Measurements from ENCODE around the gene EXOSC7. TPM values are rescaled to one million over a fixed set of nuclear protein-coding genes. Genes with fewer than 3 reads are reported as not detected.
A peak's percentile ranks its signal among the peaks of the same experiment; 100 is the strongest.
"Not testable (repeated sequence)": the region's sequence is repeated elsewhere in the genome, so short reads cannot be mapped to it uniquely, and the experiment has no call there.

EXOSC7 gene
- 47.2 and 54.0 TPM in 2 replicates for total RNA-seq (2014; rRNA removed; shearing (Covaris generic))
- 66.5 and 117 TPM in 2 replicates for polyA plus RNA-seq (2014; cell fraction: nucleus; rRNA removed)

DNA sequence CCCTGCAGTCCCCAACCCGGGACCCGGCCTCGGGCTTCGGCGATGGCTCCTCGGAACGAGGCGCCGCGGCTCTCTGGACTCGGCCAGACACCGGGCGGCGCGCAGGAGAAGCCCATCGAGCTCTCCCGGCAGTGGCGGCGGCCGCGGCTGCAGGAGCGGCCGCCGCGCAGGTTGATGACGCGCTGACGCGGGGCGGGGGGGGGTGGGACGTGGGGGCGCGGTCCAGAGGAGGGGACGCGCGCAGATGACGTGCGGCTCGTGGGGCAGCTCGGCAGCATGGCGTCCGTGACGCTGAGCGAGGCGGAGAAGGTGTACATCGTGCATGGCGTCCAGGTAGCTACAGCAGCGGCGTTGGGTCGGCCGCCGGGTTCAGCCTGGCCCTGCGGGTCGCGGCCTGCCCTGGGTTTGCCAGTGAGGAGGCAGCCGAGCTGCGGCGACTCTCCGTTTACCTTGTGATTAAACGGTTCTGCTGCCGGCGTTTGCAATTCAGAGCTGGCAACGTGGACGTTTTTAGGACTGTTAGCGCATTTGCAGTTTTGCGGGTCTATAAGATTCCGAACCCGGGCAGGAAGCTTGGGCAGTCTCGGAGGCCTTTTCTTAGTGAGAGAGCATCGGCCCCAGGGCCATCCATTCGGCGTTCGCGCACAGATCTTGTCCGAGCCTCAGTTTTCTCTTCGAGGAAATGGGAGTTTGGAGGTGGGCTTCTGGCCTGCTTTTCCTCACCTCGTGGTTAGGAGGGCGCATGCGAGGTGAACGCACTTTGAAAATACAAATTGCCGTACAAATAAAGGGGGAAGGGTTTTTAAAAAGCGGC, at the start of gene EXOSC7, which contains the start of gene ZDHHC3:
EXOSC7 (plus strand) TSS at position 243 of the 814 bp plus-strand sequence; CDS start at position 277, 34 bp downstream.
ZDHHC3 (minus strand) TSS at position 173 of the 814 bp plus-strand sequence. CDS start 16,738 bp downstream, outside the sequence.
- peak; percentile 77 for DNase-seq (ENCODE audit: extremely low read depth, low read depth)

DNA sequence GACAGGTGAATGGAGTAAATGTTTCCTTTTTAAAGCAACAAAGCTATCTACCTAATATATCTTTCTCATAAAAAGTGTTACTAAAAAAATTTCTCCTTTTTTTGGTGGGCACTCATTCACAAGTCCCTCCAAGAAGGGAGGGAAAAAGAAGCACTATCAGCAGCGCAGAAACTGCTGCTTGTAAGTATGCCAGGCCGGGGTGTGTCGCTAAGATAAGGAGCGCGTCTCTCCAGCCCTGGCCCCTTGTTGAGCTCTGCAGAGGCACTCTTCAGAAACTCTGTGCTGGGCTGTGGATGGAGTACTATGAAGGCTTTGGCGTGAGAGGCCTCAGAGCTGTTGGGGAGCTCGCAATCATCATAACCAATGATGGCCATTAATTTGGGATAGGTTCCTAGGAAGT, 49.1 kb upstream of the EXOSC7 start:
- no peak for DNase-seq (ENCODE audit: extremely low read depth, low read depth)

- no peak for DNase-seq (ENCODE audit: extremely low read depth, low read depth)
Measured at GRCh38 chr3:44927371-44927770, 48.7 kb upstream of the EXOSC7 start.

DNA sequence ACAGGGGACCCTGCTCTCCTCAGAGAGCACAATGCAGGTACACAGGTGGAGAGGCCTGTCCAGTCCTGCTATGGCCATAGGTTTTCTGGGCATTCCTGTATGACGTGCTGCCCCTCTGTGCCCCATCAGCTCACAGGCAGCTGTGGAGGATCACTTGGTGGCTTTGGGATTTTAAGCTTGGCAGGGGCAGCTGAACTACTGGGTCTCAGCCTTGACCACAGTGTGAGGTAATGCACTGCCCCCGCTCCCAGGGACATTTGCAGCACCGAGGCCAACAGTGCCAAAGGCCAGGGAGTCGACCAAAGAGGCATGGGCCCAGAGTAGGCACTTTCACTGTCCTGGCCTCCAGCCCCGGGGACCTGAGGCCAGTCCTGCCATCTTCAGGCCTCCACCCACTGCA, 46.3 kb upstream of the EXOSC7 start:
- no peak for DNase-seq (ENCODE audit: extremely low read depth, low read depth)

GRCh38 chr3:44930911-44931310, 45.1 kb upstream of the EXOSC7 start:
- DNase-seq (ENCODE audit: extremely low read depth, low read depth), result no peak

DNA sequence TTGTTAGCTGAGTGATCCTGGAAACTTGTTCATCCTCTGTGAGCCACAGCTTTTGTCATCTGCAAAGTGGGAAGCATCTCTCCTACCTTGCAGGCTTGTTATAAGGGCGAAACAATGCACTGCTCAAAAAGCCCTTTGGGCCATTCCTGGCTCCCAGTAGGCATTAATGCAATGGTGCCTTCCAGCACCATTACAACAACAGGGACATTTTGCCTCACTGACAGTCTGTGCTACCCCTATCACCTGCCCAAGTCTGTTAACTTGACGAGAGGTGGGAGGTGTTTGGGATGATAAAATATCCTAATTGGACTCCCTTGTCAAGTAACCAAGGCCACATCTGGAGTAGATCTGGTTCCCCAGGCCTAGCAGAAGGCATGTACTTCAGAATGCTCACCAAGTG, 44.3 kb upstream of the EXOSC7 start:
- no peak for DNase-seq (ENCODE audit: extremely low read depth, low read depth)

DNA sequence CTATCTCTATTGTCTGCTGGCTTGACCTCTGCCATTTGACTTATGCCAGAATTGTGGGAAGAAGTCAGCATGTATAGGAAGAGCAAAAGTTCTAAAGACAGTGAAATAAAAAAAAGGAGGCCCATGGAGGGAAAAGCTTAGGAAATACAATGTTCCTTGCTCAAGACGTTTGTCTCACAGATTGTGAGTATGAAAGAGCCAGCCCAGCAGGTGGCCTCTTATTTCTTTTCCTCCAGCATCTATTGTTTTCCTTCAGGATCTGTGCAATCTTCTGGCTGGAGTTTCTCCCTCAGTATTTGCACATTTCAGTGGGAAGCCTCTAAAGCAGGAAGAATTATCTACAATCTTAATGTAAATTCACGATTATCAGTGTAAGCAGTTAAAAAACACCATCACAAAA, 43.8 kb upstream of the EXOSC7 start:
- no peak for DNase-seq (ENCODE audit: extremely low read depth, low read depth)

- no peak for DNase-seq (ENCODE audit: extremely low read depth, low read depth)
Measured at GRCh38 chr3:44932986-44933944, 42.8 kb upstream of the EXOSC7 start.

DNA sequence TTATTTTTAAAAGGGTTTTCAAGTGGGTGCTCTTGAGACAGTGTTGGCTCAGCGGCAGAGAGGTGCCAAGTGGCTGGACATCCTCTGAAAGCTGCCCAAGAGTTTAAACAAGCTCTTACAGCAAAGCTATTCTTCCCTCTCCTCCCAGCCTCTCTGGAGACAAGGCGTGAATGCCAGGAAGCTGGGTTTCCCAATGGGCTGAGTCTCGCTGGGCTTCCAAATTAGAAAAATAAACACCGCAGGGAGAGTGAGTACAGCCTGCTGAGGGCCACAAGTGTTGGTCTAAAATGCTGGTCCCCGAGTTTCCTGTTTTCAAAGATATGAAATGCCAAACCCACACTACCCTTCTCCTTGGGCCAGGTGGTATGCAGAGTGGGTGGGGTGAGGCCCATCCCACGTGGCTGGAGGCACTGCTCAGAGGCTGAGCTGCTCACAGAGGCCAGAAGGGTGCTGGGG, 36.4 kb upstream of the EXOSC7 start:
- no peak for DNase-seq (ENCODE audit: extremely low read depth, low read depth)

DNA sequence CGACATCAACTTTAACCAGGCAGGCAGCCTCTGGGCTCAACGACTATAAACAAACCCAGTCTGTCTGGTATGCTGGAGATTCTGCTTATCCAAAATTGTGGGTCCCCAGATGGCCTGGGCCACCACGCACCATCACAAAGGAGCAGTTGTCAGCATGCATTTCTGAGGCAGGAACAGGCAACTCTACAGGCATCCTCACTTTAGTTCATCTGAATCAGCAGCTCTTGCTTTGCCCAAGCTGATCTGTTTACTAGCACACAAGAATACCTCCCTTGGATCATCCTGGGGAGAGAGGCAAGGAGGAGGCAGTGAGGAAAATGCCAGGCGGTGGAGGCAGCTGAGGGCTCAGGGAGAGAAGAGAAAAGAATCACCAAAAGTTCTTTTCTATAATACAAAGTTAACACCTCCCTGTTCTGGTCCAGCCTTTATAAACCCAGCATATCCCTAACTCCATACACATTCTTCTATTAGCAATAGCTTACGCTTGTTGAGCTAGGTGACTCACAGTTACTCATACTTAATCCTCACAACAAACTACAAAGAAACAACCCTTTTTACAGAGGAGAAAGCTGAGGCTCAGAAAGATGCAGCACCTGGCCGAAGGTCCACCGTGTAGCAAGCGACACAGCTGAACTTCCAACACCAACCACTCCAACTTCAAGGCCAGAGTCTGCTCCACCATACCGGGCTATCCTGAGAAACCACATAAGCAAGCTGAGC, 33.7 kb upstream of the EXOSC7 start:
- DNase-seq (ENCODE audit: extremely low read depth, low read depth), result no peak

GRCh38 chr3:44948239-44948638, 27.8 kb upstream of the EXOSC7 start:
- no peak for DNase-seq (ENCODE audit: extremely low read depth, low read depth)

DNA sequence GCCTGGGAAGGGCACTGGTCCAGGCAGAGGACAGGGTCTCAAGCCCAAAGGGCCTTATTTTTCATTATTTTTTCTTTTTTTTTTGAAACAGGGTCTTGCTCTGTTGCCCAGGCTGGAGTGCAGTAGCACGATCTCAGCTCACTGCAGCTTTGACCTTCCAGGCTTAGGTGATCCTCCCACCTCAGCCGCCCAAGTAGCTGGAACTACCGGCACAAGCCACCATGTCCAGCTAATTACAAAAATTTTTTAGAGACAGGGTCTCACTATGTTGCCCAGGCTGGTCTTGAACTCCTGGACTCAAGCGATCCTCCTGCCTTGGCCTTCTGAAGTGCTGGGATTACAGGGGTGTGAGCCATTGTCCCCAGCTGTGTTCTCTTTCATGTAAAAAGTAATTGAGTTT, 26.3 kb upstream of the EXOSC7 start:
- DNase-seq (ENCODE audit: extremely low read depth, low read depth), result not testable (repeated sequence)

- no peak for DNase-seq (ENCODE audit: extremely low read depth, low read depth)
Measured at GRCh38 chr3:44950275-44950734, 25.7 kb upstream of the EXOSC7 start.

DNA sequence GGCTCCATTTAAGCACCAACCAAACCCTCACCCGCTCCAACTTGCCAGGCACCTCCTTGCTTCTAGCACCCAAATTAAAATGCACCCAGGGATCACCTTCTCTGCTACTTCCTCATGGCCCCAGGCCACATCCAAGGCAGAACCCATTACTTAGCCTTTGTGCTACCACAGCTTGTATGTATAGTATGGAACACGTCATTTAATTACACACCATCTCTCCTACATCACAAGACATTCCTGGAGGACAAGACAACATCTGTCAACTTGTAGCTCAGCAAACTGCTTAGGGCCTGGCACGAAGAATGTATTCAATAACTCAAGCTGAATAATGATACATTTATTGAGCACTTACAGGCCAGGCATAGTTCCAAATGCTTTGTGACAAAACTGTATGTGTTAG, 23.4 kb upstream of the EXOSC7 start:
- no peak for DNase-seq (ENCODE audit: extremely low read depth, low read depth)

- DNase-seq (ENCODE audit: extremely low read depth, low read depth), result no peak
Measured at GRCh38 chr3:44954304-44954703, 21.7 kb upstream of the EXOSC7 start.

DNA sequence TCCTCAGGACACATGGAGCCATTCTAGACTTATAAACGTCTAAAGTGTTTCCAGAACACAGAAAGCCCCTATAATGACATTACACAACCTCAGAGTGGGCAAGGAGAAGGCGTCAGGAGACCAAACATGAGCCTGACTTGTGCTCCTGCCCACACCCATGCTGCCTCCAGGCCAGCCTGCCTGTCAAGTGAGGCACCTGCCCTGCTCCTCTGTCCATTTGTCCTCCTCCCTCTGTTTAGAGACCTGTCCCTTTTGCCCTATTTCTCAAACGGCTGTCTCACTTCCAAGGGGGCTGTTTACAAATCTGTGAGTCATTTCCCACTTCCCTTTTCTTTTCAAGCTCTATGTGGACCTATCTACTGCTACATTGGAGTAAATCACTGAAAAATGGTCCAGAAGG, 21.1 kb upstream of the EXOSC7 start:
- no peak for DNase-seq (ENCODE audit: extremely low read depth, low read depth)

DNA sequence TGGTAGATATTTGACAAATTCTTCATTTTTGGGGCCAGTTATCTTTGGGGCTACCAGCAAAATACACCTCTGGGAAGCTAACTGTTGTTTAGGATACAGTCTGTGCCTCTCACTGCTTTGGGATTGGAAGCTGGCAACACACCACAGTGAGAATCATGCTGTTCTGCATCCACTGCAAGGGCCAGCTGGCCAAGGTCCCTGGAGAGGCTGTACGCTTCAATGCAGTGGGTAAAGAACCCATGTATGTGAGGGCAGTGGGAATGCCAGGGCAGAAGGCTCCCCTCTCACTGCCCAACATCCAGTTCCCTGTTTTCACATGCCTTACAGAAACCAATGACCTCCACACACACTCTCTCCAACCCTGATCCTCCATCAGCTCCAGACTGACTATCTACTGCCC, 20.1 kb upstream of the EXOSC7 start:
- no peak for DNase-seq (ENCODE audit: extremely low read depth, low read depth)

DNA sequence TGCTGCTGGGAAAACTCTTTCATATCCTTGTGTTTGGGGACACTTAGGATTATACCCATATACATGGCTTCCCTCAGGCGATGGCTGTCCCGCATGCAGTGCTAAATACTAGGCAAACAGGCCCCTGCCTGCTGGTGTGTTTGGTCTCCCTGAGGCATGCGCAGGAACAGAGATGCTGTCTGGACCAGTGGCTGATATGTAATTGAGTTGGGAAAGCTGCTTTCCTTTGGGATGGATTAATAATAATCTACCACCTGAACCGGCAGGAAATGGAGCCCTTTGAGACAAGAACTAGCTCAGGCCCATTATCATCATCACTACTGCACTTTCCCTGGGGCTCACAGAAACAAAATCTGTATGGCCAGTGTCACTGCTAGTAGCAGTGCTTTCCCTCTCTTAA, 18.1 kb upstream of the EXOSC7 start:
- DNase-seq (ENCODE audit: extremely low read depth, low read depth), result no peak

GRCh38 chr3:44958386-44958785, 17.7 kb upstream of the EXOSC7 start:
- DNase-seq (ENCODE audit: extremely low read depth, low read depth), result no peak

DNA sequence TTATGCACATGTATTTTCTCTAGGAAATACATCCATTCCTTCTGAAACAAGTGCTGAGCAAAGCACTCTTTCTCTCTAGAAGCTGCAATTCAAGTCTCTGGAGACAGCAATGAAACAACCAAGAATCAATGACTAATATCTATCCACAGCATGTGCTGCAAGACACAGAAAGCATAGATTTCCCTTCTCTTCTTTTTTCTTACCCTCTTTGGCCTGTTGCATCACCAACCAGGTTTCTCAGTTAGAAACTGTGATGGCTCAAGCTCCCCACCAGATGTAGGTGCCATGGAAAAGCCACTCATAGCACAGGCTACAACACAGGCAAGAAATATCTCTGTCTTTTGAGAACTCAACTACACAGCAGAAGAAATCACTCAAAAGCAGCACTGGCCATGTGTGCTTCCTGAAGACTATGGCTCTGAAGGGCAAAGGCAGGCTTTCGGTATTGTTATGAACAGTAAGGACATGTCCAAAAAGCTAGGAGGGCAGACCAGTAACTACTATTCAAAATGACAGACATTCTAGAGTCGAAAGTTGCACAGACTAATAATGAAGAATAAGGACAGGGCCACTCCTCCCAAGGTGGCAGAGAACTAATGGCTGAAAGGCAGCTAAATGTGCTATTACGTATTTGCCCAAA, 15.5 kb upstream of the EXOSC7 start:
- DNase-seq (ENCODE audit: extremely low read depth, low read depth), result no peak

Measured in NCI-H460 (cell line).